HepG2 (cell line): ENCODE measurements around the gene SURF2. TPM values are rescaled to one million over a fixed set of nuclear protein-coding genes. Genes with fewer than 3 reads are reported as not detected.
A peak's percentile ranks its signal among the peaks of the same experiment; 100 is the strongest.

ENCODE experiments used
- AGO1 ChIP-seq: fragments of 200-400 bp; formaldehyde crosslinking; IDR thresholded peaks from 2 replicates; pipeline ENCODE4 v1.6.1; 2017; ENCODE audit warnings: mild to moderate bottlenecking, low read depth, low read length, moderate library complexity; ENCODE audit not compliant: poor library complexity, severe bottlenecking
- AGO2 ChIP-seq: fragments of 200-400 bp; formaldehyde crosslinking; optimal IDR thresholded peaks from 2 replicates; pipeline ENCODE3; 2017; ENCODE audit warnings: mild to moderate bottlenecking, low read depth, low read length, moderate library complexity
- ATF7-NPFF ChIP-seq: sonication (generic); formaldehyde crosslinking; IDR thresholded peaks from 2 replicates; pipeline ENCODE4 v1.8.1; 2023; ENCODE audit warnings: mild to moderate bottlenecking, low read depth, missing genetic modification reagents, moderate library complexity
- ATRX ChIP-seq: sonication (generic); formaldehyde crosslinking; IDR thresholded peaks from 2 replicates; pipeline ENCODE4 v1.4.0; 2020; ENCODE audit warnings: missing genetic modification reagents, borderline replicate concordance
- CBX5 ChIP-seq: sonication (generic); formaldehyde crosslinking; IDR thresholded peaks from 2 replicates; pipeline ENCODE4 v1.4.0; 2020; ENCODE audit warnings: missing genetic modification reagents, borderline replicate concordance
- CEBPG ChIP-seq: IDR thresholded peaks from 2 replicates; pipeline ENCODE4 v1.6.1; 2016
- ERF ChIP-seq: IDR thresholded peaks from 2 replicates; pipeline ENCODE4 v1.6.1; 2018; ENCODE audit warnings: missing biosample characterization, missing genetic modification reagents
- FOXA1 ChIP-seq, 2 experiments: fragments of 450-650 bp in 1 of 2; sonication (generic) in 1 of 2; formaldehyde crosslinking in 1 of 2; IDR thresholded peaks; 2 replicates each; pipeline versions ENCODE4 v1.4.0 to v1.6.1; 2016 to 2020; ENCODE audit warnings: missing genetic modification reagents in 1 of 2
- GABPA ChIP-seq, 2 experiments: IDR thresholded peaks; 2 replicates each; pipeline ENCODE4 v1.6.1; 2011 to 2016; ENCODE audit warnings: low read depth in 2 of 2, low read length in 1 of 2, missing biosample characterization in 1 of 2, missing genetic modification characterization in 1 of 2
- GTF3A ChIP-seq: sonication (generic); formaldehyde crosslinking; conservative IDR thresholded peaks from 2 replicates; pipeline ENCODE4 v1.4.0; 2020; ENCODE audit warnings: mild to moderate bottlenecking, missing genetic modification reagents
- HMGXB4 ChIP-seq, 2 experiments: sonication (generic) in 1 of 2; formaldehyde crosslinking in 1 of 2; IDR thresholded peaks; 2 replicates each; pipeline versions ENCODE4 v1.4.0 to v1.6.1; 2018 to 2020; ENCODE audit warnings: missing genetic modification reagents in 2 of 2, borderline replicate concordance in 1 of 2, low read depth in 1 of 2, mild to moderate bottlenecking in 1 of 2, missing biosample characterization in 1 of 2
- KLF11 ChIP-seq: IDR thresholded peaks from 2 replicates; pipeline ENCODE4 v1.6.1; 2016; ENCODE audit warnings: missing compliant biosample characterization
- MYNN ChIP-seq: sonication (generic); formaldehyde crosslinking; IDR thresholded peaks from 2 replicates; pipeline ENCODE4 v1.4.0; 2020; ENCODE audit warnings: mild to moderate bottlenecking, low read depth, missing genetic modification reagents
- PHF8 ChIP-seq: sonication (generic); formaldehyde crosslinking; IDR thresholded peaks from 2 replicates; pipeline ENCODE4 v1.5.0; 2020; ENCODE audit warnings: missing genetic modification reagents
- POLR2A ChIP-seq, 2 experiments: IDR thresholded peaks; 2 replicates each; pipeline ENCODE4 v1.6.1; 2011; ENCODE audit warnings: low read depth in 2 of 2, low read length in 2 of 2, mild to moderate bottlenecking in 1 of 2, moderate library complexity in 1 of 2; ENCODE audit not compliant: insufficient read depth in 1 of 2
- RBFOX2 ChIP-seq: fragments of 200-400 bp; formaldehyde crosslinking; IDR thresholded peaks from 2 replicates; pipeline ENCODE4 v1.6.1; 2017; ENCODE audit warnings: low read depth, mild to moderate bottlenecking, low read length
- SKI ChIP-seq: fragments of 450-650 bp; IDR thresholded peaks from one replicate; pipeline ENCODE4 v1.6.1; 2018; ENCODE audit warnings: mild to moderate bottlenecking; ENCODE audit not compliant: partially characterized antibody
- SMAD9 ChIP-seq: sonication (generic); formaldehyde crosslinking; IDR thresholded peaks from 2 replicates; pipeline ENCODE4 v1.5.1; 2020; ENCODE audit warnings: mild to moderate bottlenecking, missing genetic modification reagents
- SMC3 ChIP-seq: IDR thresholded peaks from 2 replicates; pipeline ENCODE4 v1.6.1; 2011; ENCODE audit warnings: low read length, improper control_type of control experiment
- SRF ChIP-seq: IDR thresholded peaks from 2 replicates; pipeline ENCODE4 v1.6.1; 2011; ENCODE audit warnings: mild to moderate bottlenecking, low read depth, low read length, moderate library complexity
- TFDP2 ChIP-seq: sonication (generic); formaldehyde crosslinking; IDR thresholded peaks from 2 replicates; pipeline ENCODE4 v1.4.0; 2020; ENCODE audit warnings: missing genetic modification reagents
- THAP8 ChIP-seq: sonication (generic); formaldehyde crosslinking; IDR thresholded peaks from 2 replicates; pipeline ENCODE4 v1.5.1; 2020; ENCODE audit warnings: missing genetic modification reagents, mild to moderate bottlenecking, borderline replicate concordance
- ZFP1 ChIP-seq: IDR thresholded peaks from 2 replicates; pipeline ENCODE4 v1.6.1; 2016
- ZNF34 ChIP-seq: sonication (generic); formaldehyde crosslinking; IDR thresholded peaks from 2 replicates; pipeline ENCODE4 v1.4.0; 2020; ENCODE audit warnings: mild to moderate bottlenecking, missing genetic modification reagents, borderline replicate concordance
- ZNF350 ChIP-seq: sonication (generic); formaldehyde crosslinking; IDR thresholded peaks from 2 replicates; pipeline ENCODE4 v1.4.0; 2020; ENCODE audit warnings: mild to moderate bottlenecking, low read depth, missing genetic modification reagents, borderline replicate concordance
- ZNF576 ChIP-seq: sonication (generic); formaldehyde crosslinking; IDR thresholded peaks from 2 replicates; pipeline ENCODE4 v1.4.0; 2020; ENCODE audit warnings: mild to moderate bottlenecking, missing genetic modification reagents
- ZSCAN21 ChIP-seq: sonication (generic); formaldehyde crosslinking; IDR thresholded peaks from 2 replicates; pipeline ENCODE4 v1.8.0; 2022; ENCODE audit warnings: mild to moderate bottlenecking, missing genetic modification reagents, moderate library complexity, borderline replicate concordance
- polyA plus RNA-seq, 8 experiments: library from polyadenylated mRNA; depleted of rRNA in 3 of 8; stranded (reverse) in 7 of 8; unstranded in 1 of 8; fragments of >200 nt; fragmentation: Illumina TruSeq in 4 of 8; extraction: Trizol in 4 of 8; gene quantifications; 2 replicates each; pipeline versions ENCODE4 v1.2.1 to v1.2.3, GENCODE V29; 2011 to 2016; ENCODE audit warnings: low read depth in 4 of 8, missing spikeins in 1 of 8, mixed read lengths in 1 of 8; ENCODE audit not compliant: insufficient read depth in 1 of 8
- total RNA-seq, 5 experiments: library from RNA; depleted of rRNA; stranded (reverse); fragments of >200 nt; fragmentation: Illumina TruSeq; extraction: Trizol; gene quantifications; 2 replicates each; pipeline ENCODE4 v1.2.3, GENCODE V29; 2016; ENCODE audit warnings: low read depth in 1 of 5

Gene SURF2
- total and polyA plus RNA-seq, 2 of the 13 experiments (the other 11 are each of a cell fraction or from before 2014, with no cell fraction given): 6.3 to 13.6 TPM

- TF ChIP-seq SMAD9 (CRISPR knock-in tag): no peak
- no peak for TF ChIP-seq ATF7-NPFF
- peak; percentile 17; the same call in 1 of the 2 replicates for TF ChIP-seq ZNF350 (CRISPR knock-in tag)
- TF ChIP-seq ERF (CRISPR knock-in tag): 0 out of 2 replicates have a peak, but pooled peaks have one; percentile 41
- TF ChIP-seq FOXA1 (IDR thresholded peaks at IDR 0.05): no peak
- no peak for TF ChIP-seq FOXA1 (CRISPR knock-in tag; IDR thresholded peaks at IDR 0.05)
- peak in 1 of 2 experiments; percentile 59; a peak in 2 of 4 replicates for TF ChIP-seq POLR2A (IDR thresholded peaks at IDR 0.05; ENCODE audit: insufficient read depth in 1 of 2, low read depth in 2 of 2, low read length in 2 of 2)
- no peak for TF ChIP-seq CBX5
- TF ChIP-seq ATRX (CRISPR knock-in tag): no peak
- TF ChIP-seq GABPA (IDR thresholded peaks at IDR 0.05; ENCODE audit: low read depth, low read length): no peak
- peak; percentile 21; the same call in 1 of the 2 replicates for TF ChIP-seq GABPA (CRISPR knock-in tag; IDR thresholded peaks at IDR 0.05; ENCODE audit: low read depth)
- no peak for TF ChIP-seq ZNF34 (CRISPR knock-in tag)
- no peak for TF ChIP-seq MYNN (CRISPR knock-in tag)
- TF ChIP-seq KLF11 (CRISPR knock-in tag): no peak
- TF ChIP-seq THAP8: no peak
- peak; percentile 65; the same call in 1 of the 2 replicates for TF ChIP-seq RBFOX2
- peak; percentile 54; the same call in 1 of the 2 replicates for TF ChIP-seq ZSCAN21 (CRISPR knock-in tag)
- TF ChIP-seq PHF8 (CRISPR knock-in tag): no peak
- TF ChIP-seq CEBPG (CRISPR knock-in tag): 0 out of 2 replicates have a peak, but pooled peaks have one; percentile 3
- peak; percentile 39; the same call in 1 of the 2 replicates for TF ChIP-seq SMC3
- peak; percentile 73 for TF ChIP-seq AGO2
- TF ChIP-seq GTF3A: 0 out of 2 replicates have a peak, but pooled peaks have one; percentile 60
- TF ChIP-seq ZFP1 (CRISPR knock-in tag): no peak
- TF ChIP-seq AGO1: no peak
- no peak; the same call in 1 of the 2 replicates for TF ChIP-seq TFDP2 (CRISPR knock-in tag)
- TF ChIP-seq SKI: no peak
- peak; percentile 55 to 58; a peak in 2 of 4 replicates for TF ChIP-seq HMGXB4 (CRISPR knock-in tag; IDR thresholded peaks at IDR 0.05; ENCODE audit: borderline replicate concordance in 1 of 2, low read depth in 1 of 2)
- TF ChIP-seq SRF: no peak
- TF ChIP-seq ZNF576 (CRISPR knock-in tag): no peak
Measured at GRCh38 chr9:133351908-133352634, 4.3 kb upstream of the SURF2 start (continued).
